Measurements from ENCODE around the gene MSI2. TPM values are rescaled to one million over a fixed set of nuclear protein-coding genes. Genes with fewer than 3 reads are reported as not detected.

The MSI2 gene
- total and polyA plus RNA-seq, 9 of the 15 experiments (the other 6 are each of a cell fraction or from before 2014, with no cell fraction given) = 4.6 to 61.8 (median 42.4) TPM

DNA sequence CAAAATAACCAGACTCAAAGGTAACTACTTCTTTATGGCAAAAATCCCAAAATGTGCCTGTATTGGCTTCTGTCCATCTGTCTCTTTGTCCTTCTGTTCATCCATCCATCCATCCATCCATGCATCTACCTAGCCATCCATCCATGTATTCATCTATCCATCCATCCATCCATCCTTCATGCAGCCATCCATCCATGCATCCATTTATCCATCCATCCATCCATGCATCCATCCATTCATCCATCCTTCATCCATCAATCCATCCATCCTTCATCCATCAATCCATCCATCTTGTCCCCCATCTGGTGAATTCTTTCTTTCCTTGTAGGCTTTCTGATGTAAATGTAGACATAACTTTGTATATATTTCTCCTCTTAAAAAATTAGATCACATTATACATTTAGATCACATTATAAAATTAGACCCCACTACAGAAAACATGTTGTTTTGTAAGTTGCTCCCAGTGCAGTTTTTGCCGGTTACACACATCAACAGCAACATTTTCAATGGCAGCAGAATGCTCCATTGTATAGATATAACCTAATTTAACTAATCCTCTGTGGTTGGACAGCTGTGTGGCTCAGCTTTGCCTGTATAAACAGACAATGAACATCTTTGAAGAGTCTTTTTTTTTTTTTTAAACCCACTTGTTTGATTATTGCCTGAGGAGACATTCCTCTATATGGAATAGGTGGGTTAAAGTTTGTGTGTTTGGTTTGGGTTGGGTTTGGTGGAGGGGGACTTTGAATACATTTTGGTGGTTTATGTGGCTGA is 72.0 kb downstream of the MSI2 start:
- Histone ChIP-seq H3K4me1 (replicated peaks in 1 of 2; ENCODE audit: control insufficient read depth in 2 of 2, insufficient read depth in 2 of 2, low read length in 2 of 2) (peaks cover 4 to 15% of the 10 kb centered on the region in 2 experiments), H3K27me3 (ENCODE audit: control insufficient read depth in 2 of 2, insufficient read depth in 2 of 2, low read length in 2 of 2) (no peaks in the 10 kb centered on the region), H3K4me3 (no peak overlapping the region), H2AFZ (ENCODE audit: low read depth, low read length) (no peak overlapping the region), H3K4me2 (ENCODE audit: insufficient read depth, low read length) (no peak overlapping the region), H3K27ac (ENCODE audit: extremely low read depth, low read depth, low read length) (no peak overlapping the region), H3K9me3 (replicated peaks; ENCODE audit: control insufficient read depth, insufficient read depth, low read depth, low read length) (no peaks in the 10 kb centered on the region), H3K79me2 (ENCODE audit: control insufficient read depth, insufficient read depth, low read length) (peaks cover 23% of the 10 kb centered on the region), H3K9ac (ENCODE audit: insufficient read depth in 1 of 2, low read depth in 2 of 2, low read length in 2 of 2) (no peak overlapping the region), H4K20me1 (replicated peaks; ENCODE audit: control insufficient read depth, insufficient read depth, low read length) (peaks cover 11% of the 10 kb centered on the region; the same call in 1 of the 2 replicates), H3K9me1 (ENCODE audit: control insufficient read depth, insufficient read depth, low read length) (no peaks in the 10 kb centered on the region), H3K36me3 (ENCODE audit: control insufficient read depth, insufficient read depth, low read length) (peaks cover 6% of the 10 kb centered on the region; the same call in 2 of the 3 replicates)
- no peak for ATAC-seq
- TF ChIP-seq ADNP (tag; IDR thresholded peaks at IDR 0.05) (no peak), KDM1A (IDR thresholded peaks at IDR 0.05) (peak; percentile 45 to 47; a peak in 3 of 4 replicates), HDAC1 (IDR thresholded peaks at IDR 0.05) (peak in 1 of 2 experiments; percentile 42; a peak in 1 of 4 replicates), EHMT2 (IDR thresholded peaks at IDR 0.05) (peak; percentile 29; the same call in 1 of the 2 replicates), PHF20 (IDR thresholded peaks at IDR 0.05; ENCODE audit: partially characterized antibody) (peak; percentile 36), CTBP1 (IDR thresholded peaks at IDR 0.05; ENCODE audit: borderline replicate concordance) (0 out of 2 replicates have a peak, but pooled peaks have one; percentile 20), SPI1 (IDR thresholded peaks at IDR 0.05; ENCODE audit: borderline replicate concordance, low read depth, low read length) (no peak)
- TF ChIP-seq, protein P1, sequence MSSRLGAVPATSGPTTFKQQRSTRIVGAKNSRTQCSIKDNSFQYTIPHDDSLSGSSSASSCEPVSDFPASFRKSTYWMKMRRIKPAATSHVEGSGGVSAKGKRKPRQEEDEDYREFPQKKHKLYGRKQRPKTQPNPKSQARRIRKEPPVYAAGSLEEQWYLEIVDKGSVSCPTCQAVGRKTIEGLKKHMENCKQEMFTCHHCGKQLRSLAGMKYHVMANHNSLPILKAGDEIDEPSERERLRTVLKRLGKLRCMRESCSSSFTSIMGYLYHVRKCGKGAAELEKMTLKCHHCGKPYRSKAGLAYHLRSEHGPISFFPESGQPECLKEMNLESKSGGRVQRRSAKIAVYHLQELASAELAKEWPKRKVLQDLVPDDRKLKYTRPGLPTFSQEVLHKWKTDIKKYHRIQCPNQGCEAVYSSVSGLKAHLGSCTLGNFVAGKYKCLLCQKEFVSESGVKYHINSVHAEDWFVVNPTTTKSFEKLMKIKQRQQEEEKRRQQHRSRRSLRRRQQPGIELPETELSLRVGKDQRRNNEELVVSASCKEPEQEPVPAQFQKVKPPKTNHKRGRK (tag; IDR thresholded peaks at IDR 0.05) = no peak
- DNase-seq (ENCODE audit: extremely low read depth in 1 of 4, low spot score in 3 of 4) = no peak
- POLR2A ChIA-PET = interaction anchor here (0.6 to 1.4 kb wide), 2 partner anchors 37 to 57 kb away, joined by 3 to 4 read pairs; no protein-coding TSS in a partner anchor
- in situ Hi-C loops (cut with MboI) (no loop called here), intact Hi-C loops (cut with micrococcal nuclease) (no loop called here)
- no peak for FAIRE-seq
- no TSS peak for BruUV-seq (replicated peaks)
- CTCF ChIA-PET (ENCODE audit: low intra/inter-chr PET ratio) = no interaction called here
- WGBS (ENCODE audit: insufficient coverage, low coverage, missing lambda C conversion rate) = 53% methylated on average over 1 of the region's 1 CpG

Data from K562 (cell line).